ENCODE measurements around the gene CD59. TPM values are rescaled to one million over a fixed set of nuclear protein-coding genes. Genes with fewer than 3 reads are reported as not detected.

The CD59 gene
- total and polyA plus RNA-seq, 9 of the 15 experiments (the other 6 are each of a cell fraction or from before 2014, with no cell fraction given), result 38.1 to 338 (median 173) TPM

GRCh38 chr11:33694346-33695050 lies 41.7 kb downstream of the CD59 start:
- ATAC-seq (no peak), FAIRE-seq (no peak), DNase-seq (ENCODE audit: extremely low read depth in 1 of 4, low spot score in 3 of 4) (no peak)
- ChIA-PET CTCF (ENCODE audit: low intra/inter-chr PET ratio) (no interaction called here), POLR2A (interaction anchor here (0.6 to 1.2 kb wide), 3 partner anchors 11 to 184 kb away, joined by 3 read pairs; no protein-coding TSS in a partner anchor)
- no peaks in the 10 kb centered on the region for H3K9me1 ChIP-seq (ENCODE audit: control insufficient read depth, insufficient read depth, low read length)
- H3K9me3 ChIP-seq (replicated peaks; ENCODE audit: control insufficient read depth, insufficient read depth, low read depth, low read length), result no peaks in the 10 kb centered on the region
- H3K4me1 ChIP-seq (replicated peaks in 1 of 2; ENCODE audit: control insufficient read depth in 2 of 2, insufficient read depth in 2 of 2, low read length in 2 of 2), result peaks cover 8 to 12% of the 10 kb centered on the region in 2 experiments
- no peak overlapping the region for H3K27ac ChIP-seq (ENCODE audit: extremely low read depth, low read depth, low read length)
- in situ Hi-C loops (cut with MboI) (no loop called here), intact Hi-C loops (cut with micrococcal nuclease) (no loop called here)
- no peaks in the 10 kb centered on the region for H3K36me3 ChIP-seq (ENCODE audit: control insufficient read depth, insufficient read depth, low read length)
- H3K4me2 ChIP-seq (ENCODE audit: insufficient read depth, low read length), result no peak overlapping the region
- H3K9ac ChIP-seq (ENCODE audit: insufficient read depth in 1 of 2, low read depth in 2 of 2, low read length in 2 of 2), result no peak overlapping the region
- no peaks in the 10 kb centered on the region for H3K79me2 ChIP-seq (ENCODE audit: control insufficient read depth, insufficient read depth, low read length)
- H4K20me1 ChIP-seq (replicated peaks; ENCODE audit: control insufficient read depth, insufficient read depth, low read length), result no peaks in the 10 kb centered on the region
- TF ChIP-seq ATF3 (IDR thresholded peaks at IDR 0.05) (peak; percentile 56), ATF3 (CRISPR knock-in tag; conservative IDR thresholded peaks at IDR 0.05) (no peak), CEBPG (CRISPR knock-in tag; IDR thresholded peaks at IDR 0.05) (0 out of 2 replicates have a peak, but pooled peaks have one; percentile 30), CEBPG (tag; conservative IDR thresholded peaks at IDR 0.05 in 1 of 2, IDR thresholded peaks at IDR 0.05 in 1 of 2) (peak in 1 of 2 experiments; percentile 45; a peak in 1 of 4 replicates), ZNF511 (CRISPR knock-in tag; IDR thresholded peaks at IDR 0.05) (no peak), CHCHD3 (CRISPR knock-in tag; IDR thresholded peaks at IDR 0.05) (no peak), CEBPB (tag; IDR thresholded peaks at IDR 0.05) (peak; percentile 77)
- BruUV-seq (replicated peaks), result no TSS peak
- no peak overlapping the region for H2AFZ ChIP-seq (ENCODE audit: low read depth, low read length)
- H3K4me3 ChIP-seq, result no peak overlapping the region
- 20% methylated on average over 4 of the region's 4 CpGs for WGBS (ENCODE audit: insufficient coverage, low coverage, missing lambda C conversion rate)
- H3K27me3 ChIP-seq (ENCODE audit: control insufficient read depth in 2 of 2, insufficient read depth in 2 of 2, low read length in 2 of 2), result peaks cover 19 to 42% of the 10 kb centered on the region in 2 experiments

All from K562 (cell line).